ENCODE measurements around the gene DENND1C. TPM values are rescaled to one million over a fixed set of nuclear protein-coding genes. Genes with fewer than 3 reads are reported as not detected.
A peak's percentile ranks its signal among the peaks of the same experiment; 100 is the strongest.

DENND1C gene
- total RNA-seq, 1 experiment from 2014 or later, result 0.11 TPM

- no peak overlapping the region for H3K27ac ChIP-seq (ENCODE audit: low read depth, low read length, poor library complexity, severe bottlenecking)
- H3K27me3 ChIP-seq (replicated peaks; ENCODE audit: insufficient read depth, low read depth, low read length, poor library complexity), result no peaks in the 10 kb centered on the region
- no peaks in the 10 kb centered on the region for H3K36me3 ChIP-seq (ENCODE audit: insufficient read depth, low read length, poor library complexity, severe bottlenecking)
- BruUV-seq (replicated peaks), result no TSS peak
- DNase-seq (ENCODE audit: low spot score), result no peak
- ChIA-PET POLR2A (ENCODE audit: low non-redundant PET) (no interaction called here), CTCF (interaction anchor here (0.5 to 0.7 kb wide), 3 partner anchors 12 to 66 kb away, joined by 3 to 10 read pairs (median 4); no protein-coding TSS in a partner anchor)
- no peaks in the 10 kb centered on the region for H3K9me3 ChIP-seq (ENCODE audit: low read depth, low read length, poor library complexity, severe bottlenecking)
- intact Hi-C loops (cut with micrococcal nuclease; ENCODE audit: unreplicated experiment), result no loop called here
- H3K4me3 ChIP-seq (ENCODE audit: low read depth, low read length, poor library complexity, severe bottlenecking), result no peak overlapping the region
- TF ChIP-seq EZH2 (IDR thresholded peaks at IDR 0.05; ENCODE audit: borderline replicate concordance, low read depth, low read length, poor library complexity, severe bottlenecking) (no peak), CTCF (conservative IDR thresholded peaks at IDR 0.05; ENCODE audit: low read depth, low read length) (no peak)
- H3K4me1 ChIP-seq (ENCODE audit: insufficient read depth, low read length, poor library complexity, severe bottlenecking), result peaks cover 9% of the 10 kb centered on the region
Measured at GRCh38 chr19:6503407-6504201, 22.0 kb upstream of the DENND1C start.

- no TSS peak for BruUV-seq (replicated peaks)
- H3K27me3 ChIP-seq (replicated peaks; ENCODE audit: insufficient read depth, low read depth, low read length, poor library complexity), result no peaks in the 10 kb centered on the region
- intact Hi-C loops (cut with micrococcal nuclease; ENCODE audit: unreplicated experiment), result no loop called here
- DNase-seq (ENCODE audit: low spot score), result peak; percentile 60
- peak within 1 kb of the TSS; percentile 78 for H3K4me3 ChIP-seq (ENCODE audit: low read depth, low read length, poor library complexity, severe bottlenecking)
- H3K9me3 ChIP-seq (ENCODE audit: low read depth, low read length, poor library complexity, severe bottlenecking), result no peaks in the 10 kb centered on the region
- peaks cover 9% of the 10 kb centered on the region for H3K4me1 ChIP-seq (ENCODE audit: insufficient read depth, low read length, poor library complexity, severe bottlenecking)
- ChIA-PET CTCF (no interaction called here), POLR2A (ENCODE audit: low non-redundant PET) (no interaction called here)
- TF ChIP-seq EZH2 (IDR thresholded peaks at IDR 0.05; ENCODE audit: borderline replicate concordance, low read depth, low read length, poor library complexity, severe bottlenecking), result no peak
- no peak for TF ChIP-seq CTCF (conservative IDR thresholded peaks at IDR 0.05; ENCODE audit: low read depth, low read length)
- H3K27ac ChIP-seq (ENCODE audit: low read depth, low read length, poor library complexity, severe bottlenecking), result peak within 1 kb of the TSS; percentile 78
- H3K36me3 ChIP-seq (ENCODE audit: insufficient read depth, low read length, poor library complexity, severe bottlenecking), result no peaks in the 10 kb centered on the region
Measured at GRCh38 chr19:6501740-6502648, 20.4 kb upstream of the DENND1C start, which contains the start of gene TUBB4A. TSS of gene TUBB4A (minus strand) at chr19:6502309. CDS start at chr19:6502212, 97 bp downstream.

GRCh38 chr19:6500837-6501739 lies 19.5 kb upstream of the DENND1C start:
- no peak overlapping the region for H3K27ac ChIP-seq (ENCODE audit: low read depth, low read length, poor library complexity, severe bottlenecking)
- no peak for TF ChIP-seq CTCF (conservative IDR thresholded peaks at IDR 0.05; ENCODE audit: low read depth, low read length)
- CTCF ChIA-PET, result no interaction called here
- no peaks in the 10 kb centered on the region for H3K27me3 ChIP-seq (replicated peaks; ENCODE audit: insufficient read depth, low read depth, low read length, poor library complexity)
- POLR2A ChIA-PET (ENCODE audit: low non-redundant PET), result interaction anchor here (0.6 kb wide), 1 partner anchor 11 kb away, joined by 18 read pairs; no protein-coding TSS in a partner anchor
- peak overlapping the region; percentile 78 for H3K4me3 ChIP-seq (ENCODE audit: low read depth, low read length, poor library complexity, severe bottlenecking)
- no peaks in the 10 kb centered on the region for H3K36me3 ChIP-seq (ENCODE audit: insufficient read depth, low read length, poor library complexity, severe bottlenecking)
- no peak for DNase-seq (ENCODE audit: low spot score)
- H3K4me1 ChIP-seq (ENCODE audit: insufficient read depth, low read length, poor library complexity, severe bottlenecking), result peaks cover 9% of the 10 kb centered on the region
- H3K9me3 ChIP-seq (ENCODE audit: low read depth, low read length, poor library complexity, severe bottlenecking), result no peaks in the 10 kb centered on the region
- TSS peak; percentile 39 for BruUV-seq (replicated peaks)
- intact Hi-C loops (cut with micrococcal nuclease; ENCODE audit: unreplicated experiment), result no loop called here
